ENCODE data around the gene DCP1B.

DCP1B gene

DNA sequence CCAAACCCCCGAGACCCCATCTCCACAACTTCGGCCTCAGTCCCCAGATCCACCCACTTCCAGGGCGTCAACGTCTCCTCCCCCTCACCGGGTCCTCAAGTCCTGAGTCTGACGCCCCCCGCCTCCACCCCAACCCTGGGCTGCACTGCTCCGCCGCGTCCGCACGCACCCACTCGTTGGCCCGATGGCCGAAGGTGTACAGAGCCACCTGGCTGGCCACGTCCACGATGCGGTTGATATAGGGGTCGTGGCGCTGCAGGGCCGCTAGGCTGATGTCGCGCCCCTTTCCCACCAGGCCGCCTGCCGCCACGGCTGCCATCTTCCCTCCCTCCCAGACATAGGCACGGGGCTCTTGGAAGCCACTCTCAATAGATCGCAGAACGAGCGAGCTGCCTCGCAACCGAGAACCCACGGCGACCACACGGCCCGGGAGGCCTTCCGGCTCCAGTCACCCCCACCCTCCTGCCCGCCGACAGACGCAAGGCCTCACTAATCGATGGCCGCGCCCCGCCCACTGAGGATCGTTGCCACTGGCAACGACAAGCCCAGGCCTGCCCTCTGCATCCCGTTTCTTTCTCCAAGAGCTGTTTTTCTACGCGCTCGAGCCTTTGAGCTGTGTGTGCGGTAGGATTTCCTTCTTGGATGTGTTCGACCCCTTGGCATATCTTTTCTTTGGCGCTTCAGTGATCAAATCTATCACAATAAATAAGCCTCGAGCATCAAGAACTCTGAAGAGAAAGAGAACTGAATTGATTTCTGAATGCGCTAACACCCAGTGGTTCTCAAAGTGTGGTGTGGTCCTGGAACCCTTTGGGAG, at the start of gene DCP1B:
Gene DCP1B, minus strand, starts transcription at position 345 of the 817 bp plus-strand sequence. Its CDS starts 26 bp downstream, at position 319.
- DNase-seq = peak; percentile 95

DNA sequence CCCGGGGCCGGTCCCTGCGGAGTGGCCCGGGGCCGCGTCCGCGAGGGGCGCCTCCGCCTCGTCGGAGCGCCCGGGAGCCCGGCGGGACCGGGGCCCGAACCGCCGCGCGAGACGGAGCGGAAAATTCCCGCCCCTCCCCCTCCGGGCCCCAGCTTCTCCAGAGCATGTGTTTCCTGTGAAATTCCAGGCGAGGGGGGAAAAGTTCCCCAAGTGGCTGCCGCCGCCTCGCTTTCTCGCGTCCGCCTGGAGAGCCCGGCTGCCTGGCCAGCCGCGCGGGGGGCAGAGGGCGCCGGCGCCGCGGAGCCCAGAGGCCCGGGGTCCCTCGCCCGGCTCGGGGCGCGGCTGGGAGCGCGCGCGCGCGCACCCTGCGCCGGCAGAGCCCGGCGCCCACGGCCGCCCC, 49.4 kb upstream of the DCP1B start:
- DNase-seq = no peak

DNA sequence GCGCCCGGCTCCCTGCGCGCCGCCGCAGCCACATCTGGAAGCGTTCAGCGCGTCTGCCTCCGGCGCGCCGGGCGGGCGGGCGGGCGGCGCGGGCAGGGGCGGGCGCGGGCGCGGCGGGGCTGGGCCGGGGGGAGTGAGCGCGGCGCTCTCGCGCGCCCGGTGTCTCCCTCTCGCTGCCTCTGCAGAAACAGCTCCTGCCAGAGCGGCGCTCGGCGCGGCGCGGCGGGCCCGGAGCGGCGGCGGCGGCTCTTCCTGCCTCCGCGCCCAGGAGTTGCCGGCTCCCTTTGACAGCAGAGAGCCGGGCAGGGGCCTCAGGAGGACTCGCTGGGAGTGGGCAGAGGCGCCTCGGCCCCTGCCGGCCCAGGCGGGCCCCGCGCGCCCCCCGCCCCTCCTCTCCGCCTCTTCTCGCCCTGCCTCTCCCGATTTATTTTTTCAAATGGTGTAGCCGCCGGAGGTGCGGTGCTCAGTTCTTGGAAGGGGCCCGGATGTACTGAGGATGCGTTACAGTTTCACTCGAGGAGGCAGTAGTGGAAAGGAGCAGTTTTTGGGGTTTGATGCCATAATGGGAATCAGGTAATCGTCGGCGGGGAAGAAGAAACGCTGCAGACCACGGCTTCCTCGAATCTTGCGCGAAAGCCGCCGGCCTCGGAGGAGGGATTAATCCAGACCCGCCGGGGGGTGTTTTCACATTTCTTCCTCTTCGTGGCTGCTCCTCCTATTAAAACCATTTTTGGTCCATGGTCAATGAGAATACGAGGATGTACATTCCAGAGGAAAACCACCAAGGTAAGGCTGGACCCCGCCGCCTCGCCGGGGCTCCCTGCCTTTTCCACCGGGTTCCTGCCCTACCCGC, 48.8 kb upstream of the DCP1B start, which contains the start of gene CACNA1C:
Gene CACNA1C, plus strand, starts transcription at position 162 of the 853 bp plus-strand sequence. Its CDS starts 576 bp downstream, at position 738.
- DNase-seq = peak; percentile 32

DNA sequence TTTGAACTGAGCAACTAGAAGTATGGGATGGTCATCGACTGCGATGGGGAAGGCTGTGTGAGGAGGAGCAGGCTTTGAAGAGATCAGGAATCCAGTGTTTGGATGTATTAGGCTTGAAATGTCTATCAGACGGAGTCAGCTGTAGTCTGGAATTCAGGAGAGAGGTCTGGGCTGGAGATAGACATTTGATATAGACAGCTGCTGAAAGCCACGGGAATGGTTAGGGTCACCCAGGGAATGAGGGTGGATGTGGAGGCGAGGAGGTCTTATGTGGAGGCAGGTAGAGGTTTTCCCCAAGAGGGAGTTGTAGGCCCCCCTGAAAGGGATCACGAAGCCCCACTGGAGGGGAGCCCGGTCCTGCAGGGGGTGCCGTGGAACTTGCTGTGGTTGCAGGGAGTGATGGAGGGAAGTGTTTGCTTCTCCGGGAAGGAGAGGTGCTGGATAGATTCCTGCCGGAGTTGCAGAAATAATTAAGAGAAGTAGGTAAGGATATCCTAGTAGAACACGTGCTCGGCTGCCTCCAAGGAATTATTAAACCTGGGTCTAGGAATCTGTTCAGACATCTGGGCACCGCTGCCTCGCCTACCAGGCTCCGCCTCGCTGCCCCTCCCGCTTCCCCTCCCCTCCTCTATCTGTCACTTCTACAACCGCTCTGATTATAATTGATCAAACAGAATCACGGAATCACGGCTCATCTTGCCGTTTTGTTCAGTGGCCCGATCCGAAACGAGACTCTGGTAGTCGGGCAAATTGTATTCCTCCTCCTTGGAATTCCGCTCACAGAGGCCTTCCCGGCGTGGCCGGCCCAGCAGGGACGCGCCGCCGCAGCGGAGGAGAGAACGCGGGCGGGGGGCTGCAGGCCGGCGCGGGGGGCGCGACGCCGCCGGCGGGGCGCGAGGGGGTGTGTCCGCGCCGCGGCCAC, 47.7 kb upstream of the DCP1B start:
- no peak for DNase-seq

DNA sequence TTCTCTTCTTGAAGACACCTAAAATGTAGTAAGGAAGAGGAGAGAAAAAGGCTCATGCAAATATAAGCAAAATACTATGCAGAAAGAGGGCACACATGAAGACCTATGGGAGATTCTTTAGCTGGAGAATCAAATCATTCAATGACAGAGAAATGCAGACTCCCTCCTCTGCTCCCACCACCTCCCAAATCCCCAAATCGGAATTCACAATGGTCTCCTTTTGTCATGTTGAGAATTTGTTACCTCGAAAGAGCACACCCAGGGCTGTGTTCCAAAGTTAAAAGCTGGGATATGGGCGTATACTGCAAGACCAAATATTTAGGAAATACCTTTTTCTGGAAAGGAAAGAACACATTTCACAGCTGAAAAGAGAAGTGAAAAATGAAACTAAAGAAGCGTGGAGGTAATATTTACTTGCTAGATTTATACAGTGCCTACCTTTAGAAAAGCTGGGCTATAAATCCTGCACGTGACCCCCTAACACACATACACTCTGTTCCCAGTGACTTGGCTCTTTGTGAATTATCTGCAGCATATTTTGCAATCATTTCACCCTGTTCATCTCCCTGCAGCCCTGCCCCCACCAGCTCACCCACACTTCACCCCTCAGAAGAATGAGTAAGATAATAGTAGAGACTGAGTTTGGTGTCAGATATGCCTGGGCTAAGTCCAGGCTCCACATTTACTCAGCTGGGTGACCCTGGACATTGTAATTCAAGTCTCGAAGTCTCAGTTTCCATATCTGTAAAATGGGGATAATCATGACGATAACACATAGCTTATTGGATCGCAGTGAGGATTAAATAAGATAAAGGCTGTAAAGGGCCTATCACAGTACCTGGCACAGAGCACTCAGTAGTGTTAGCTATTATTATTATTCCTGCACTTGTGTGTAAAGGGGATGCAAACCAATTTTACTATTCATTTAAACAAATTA, 45.6 kb upstream of the DCP1B start:
- DNase-seq = no peak

DNA sequence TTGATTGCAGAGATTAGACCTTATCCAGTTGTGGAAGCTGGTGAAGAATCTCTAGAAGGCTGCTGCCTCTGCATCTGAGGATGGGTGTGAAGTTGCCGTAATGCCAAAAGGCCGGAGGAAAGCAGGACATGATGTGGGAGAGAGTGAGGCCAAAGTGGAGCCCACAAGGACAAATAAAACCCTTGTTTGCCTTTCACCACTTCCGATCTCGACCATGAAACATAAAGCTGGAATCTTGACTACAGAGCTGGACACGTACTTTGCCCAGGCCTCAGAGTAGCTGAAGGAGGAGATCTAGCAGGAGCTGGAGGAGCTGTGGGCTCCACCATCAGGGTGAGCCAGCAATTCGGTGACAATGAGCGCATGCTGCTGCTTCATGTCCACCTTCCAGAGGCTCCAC, 43.5 kb upstream of the DCP1B start:
- no peak for DNase-seq

DNA sequence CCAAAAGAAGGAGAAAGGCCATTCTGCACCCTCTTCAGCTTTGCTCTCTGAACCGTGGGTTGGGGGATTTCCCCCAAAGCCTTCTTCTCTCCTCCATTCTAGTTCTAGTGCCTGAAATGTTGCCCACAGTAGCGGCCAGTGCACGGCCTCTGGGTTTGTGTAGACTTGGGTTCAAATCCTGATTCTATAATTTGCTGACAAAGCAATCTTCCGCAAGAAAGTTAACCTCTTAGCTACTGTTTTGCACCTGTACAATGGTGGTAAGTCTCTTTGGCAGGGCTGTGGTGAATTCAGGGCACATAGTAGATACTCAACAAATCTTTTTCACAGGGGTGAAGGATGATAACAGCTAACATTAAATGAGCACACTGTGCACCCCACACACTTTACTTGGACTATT, 42.7 kb upstream of the DCP1B start:
- no peak for DNase-seq

DNA sequence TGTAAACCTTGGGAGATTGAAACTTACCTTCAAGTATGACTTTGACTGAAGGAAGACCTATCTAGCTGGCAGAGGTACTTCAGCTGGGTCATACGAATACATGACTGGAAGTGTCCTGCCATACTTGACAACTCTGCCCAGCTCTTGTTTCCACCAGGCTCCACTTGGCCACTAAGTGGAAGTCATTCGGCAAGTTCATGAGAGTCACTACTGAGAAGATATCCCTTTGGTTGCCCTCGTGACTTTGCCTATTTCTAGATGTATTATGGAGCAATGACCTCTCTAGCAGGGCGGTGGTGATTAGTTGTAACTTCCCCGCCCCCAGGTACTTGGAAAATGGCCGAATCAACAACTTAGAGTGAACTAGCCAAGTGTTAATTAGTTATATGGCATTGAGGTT, 39.9 kb upstream of the DCP1B start:
- no peak for DNase-seq

DNA sequence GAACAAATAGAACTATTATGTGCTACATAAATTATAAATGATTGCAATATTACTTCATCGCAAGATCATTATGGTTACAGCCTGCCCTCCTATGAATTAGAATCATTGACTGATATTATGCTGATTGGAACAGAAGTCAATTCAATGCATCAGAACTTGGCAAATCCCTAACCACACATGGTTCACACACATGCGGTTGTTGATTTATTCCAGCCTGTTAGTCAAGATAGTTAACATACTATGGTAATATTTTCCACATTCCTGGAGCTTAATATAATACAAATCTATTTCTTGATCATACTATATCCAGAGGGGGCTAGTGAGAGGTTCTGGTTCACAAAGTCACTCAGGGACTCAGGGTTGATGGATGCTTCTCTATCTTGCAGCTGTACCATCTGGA, 38.8 kb upstream of the DCP1B start:
- no peak for DNase-seq

DNA sequence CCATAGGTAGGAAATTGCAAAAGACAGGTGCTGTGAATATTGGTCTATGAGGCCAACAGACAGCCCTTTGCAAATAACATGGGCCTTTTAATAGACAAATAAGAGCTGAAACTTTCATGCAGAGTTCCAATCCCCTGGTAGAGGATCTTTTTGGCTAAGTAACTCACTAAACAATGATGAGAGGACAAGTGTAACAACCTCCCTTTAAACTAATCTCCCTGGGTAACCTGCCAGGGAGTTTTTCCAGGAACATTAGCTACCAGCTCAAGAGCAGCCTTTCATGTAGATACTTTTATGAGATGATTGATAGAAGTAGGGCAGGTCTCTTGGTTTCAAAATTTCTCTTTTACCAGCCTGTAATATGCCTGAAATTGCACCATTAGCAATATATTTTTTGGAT, 34.8 kb upstream of the DCP1B start:
- DNase-seq = no peak

DNA sequence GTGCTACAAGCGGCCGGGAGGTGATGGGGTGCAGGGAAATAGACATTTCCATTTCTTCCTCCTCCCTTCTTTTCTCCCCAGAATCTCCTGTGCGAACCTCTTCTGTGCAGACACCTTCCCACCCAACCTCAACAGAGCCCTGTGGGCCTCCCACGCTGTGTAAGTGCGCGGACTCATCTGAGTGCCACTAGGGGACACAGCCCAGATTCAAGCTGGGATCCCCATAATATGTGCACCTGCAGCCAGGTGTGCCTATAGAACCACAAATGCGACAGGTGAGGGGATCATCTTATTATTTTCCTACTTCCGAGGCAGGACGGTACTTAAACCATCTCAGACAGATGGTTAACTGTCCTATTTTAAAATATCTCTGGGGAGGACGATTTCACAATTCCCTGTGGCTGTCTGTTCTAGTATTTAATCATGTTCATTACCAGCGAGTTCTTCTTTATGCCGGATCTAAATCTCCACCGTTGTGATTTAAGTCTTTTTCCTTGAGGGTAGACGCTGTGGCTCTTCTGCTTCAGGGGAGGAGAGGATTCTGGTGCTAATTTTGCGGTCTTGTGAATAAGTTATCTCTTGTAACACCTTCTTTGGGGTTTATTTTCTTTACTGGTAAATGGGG, 31.3 kb upstream of the DCP1B start:
- DNase-seq = no peak

DNA sequence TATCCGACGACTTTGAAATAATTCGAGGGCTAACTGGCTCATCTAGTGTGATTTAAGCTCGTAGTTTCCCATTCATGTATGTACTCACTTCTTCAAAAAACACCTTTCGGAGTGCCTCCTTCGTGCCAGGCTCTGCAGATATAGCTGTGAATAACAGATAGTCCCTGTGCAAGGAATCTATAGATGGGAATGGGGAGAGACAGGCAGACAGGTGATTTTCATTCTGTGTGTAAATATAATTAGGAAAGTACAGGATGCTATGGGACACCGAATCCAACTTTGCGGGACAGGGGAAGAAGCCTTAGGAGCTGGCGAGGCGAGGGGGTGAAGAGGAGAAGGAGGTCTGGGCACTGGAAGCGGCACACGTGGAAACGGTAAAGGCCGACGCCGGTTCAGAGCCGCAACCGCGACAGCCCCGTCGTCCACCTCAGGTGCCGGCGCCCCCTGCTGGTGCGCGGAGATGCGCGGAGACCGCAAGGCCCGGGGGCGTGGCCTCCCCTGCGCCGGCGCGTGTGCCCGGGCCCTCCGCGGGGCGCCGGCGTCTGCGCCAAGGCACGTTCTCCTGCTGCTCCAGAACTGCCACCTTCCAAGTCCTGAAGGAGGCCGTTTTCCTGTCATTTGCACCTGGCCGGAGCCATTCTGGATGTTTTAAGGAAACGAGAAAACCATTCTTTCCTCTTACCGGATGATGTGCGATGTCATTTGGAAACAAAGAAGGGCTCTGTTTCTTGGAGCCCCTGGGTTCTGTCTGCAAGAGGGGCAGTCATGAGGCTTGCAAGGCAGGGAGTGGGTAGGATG, 30.6 kb upstream of the DCP1B start:
- DNase-seq = peak; percentile 88

DNA sequence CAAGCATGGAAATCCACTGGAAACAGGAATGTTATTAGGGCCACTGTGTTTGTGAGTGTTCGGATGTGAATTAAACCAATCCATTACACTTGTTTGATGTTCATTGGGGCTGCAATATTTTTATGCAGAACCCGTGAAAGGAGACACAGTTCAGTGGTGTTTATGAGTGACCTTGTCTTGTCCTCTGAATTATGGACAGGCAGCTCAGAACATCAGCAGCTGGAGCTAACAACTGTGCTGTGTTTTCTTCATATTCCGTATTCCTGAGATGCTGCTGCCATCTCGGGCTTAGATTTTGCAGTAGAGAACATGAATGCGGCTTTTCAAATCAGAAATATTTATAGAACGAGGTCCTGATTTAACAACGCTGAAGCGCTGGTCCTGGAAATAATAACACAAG, 28.2 kb upstream of the DCP1B start:
- DNase-seq = no peak

DNA sequence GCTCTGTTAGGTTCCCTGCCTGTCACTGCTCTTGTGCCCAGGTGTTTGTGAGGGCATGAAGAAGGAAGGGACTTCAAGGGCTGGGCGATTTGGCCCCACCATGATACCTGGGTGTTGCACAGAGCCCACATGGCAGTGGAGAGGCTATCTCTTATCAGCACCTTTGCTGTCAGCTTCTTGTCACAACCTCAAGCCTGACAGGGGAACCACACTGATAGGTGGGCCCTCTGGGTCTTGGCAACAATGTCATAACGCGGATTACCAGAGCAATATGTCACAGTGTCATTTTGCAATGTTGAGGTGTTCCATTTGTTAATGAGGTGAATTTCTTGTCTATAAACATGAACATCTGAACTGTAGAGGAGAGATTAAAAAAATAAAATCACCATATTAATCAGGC, 25.6 kb upstream of the DCP1B start:
- DNase-seq = no peak

DNA sequence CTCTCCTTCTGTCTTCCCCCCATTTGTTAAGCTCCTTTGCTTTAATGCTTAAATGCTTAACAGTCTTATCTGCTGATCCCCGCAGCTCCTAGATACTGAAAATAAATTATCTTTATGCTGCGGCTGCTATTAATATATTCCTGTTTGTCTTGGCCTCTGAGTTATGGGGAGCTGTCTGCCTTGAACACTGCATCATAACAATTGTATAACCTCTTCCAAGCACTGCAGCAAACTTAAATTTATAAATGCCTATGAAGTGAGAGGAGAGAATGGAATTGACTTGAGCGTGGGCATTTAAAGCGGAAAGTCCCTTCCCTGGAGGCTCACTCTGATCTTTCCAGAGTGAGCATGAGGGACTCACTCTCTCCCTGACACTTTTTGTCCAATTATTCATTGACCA, 23.1 kb upstream of the DCP1B start:
- no peak for DNase-seq

DNA sequence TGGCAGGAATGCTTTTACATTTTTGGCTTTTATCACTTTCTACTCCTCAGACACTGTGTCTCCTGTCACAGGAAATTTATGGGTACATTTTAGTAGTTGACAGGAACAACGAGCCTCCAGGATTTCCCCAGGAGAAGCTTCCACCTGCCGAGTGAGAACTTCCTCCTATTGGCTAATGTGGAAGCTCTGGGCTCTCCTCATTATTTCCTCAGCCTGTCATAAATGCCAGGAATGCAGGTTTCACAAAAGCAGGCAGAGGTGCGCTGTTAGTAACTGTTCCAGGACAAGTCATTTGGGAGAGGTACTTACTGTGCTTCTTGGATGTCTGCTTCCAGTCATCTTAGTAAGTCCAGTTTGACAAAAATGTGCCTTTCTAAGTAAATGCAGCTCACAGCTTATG, 19.1 kb upstream of the DCP1B start:
- no peak for DNase-seq

DNA sequence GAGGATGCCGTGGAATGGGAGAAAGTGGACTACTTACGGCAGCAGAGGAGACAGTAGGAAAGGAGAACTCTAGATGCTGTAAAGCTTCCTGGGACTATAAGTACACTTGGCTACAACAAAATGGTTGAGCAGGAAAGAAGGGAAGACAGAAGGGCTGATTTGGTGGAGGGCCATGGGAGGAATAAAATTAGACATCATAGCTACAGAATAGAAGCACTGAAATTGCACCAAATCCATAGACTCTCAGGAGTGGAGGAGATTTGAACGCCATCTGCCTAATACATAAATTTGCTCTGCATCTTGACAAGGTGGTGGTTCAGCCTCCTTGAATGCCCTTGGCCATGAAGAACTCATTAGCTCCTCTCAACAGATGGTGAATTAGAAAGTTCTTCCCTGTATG, 16.3 kb upstream of the DCP1B start:
- DNase-seq = no peak

DNA sequence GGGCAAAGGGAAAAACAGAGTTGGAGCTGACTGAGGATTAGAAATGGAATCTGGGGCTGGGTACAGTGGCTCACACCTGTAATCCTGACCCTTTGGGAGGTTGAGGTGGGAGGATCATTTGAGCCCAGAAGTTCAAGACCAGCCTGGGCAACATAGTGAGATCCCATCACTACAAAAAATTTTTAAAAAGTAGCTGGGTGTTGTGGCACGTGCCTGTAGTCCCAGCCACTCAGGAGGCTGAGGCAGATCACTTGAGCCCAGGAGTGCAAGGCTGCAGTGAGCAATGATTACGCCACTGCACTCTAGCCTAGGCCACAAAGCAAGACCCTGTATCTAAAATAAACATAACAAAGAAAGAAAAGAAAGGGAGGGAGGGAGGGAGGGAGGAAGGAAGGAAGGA, 14.9 kb upstream of the DCP1B start:
- no peak for DNase-seq

DNA sequence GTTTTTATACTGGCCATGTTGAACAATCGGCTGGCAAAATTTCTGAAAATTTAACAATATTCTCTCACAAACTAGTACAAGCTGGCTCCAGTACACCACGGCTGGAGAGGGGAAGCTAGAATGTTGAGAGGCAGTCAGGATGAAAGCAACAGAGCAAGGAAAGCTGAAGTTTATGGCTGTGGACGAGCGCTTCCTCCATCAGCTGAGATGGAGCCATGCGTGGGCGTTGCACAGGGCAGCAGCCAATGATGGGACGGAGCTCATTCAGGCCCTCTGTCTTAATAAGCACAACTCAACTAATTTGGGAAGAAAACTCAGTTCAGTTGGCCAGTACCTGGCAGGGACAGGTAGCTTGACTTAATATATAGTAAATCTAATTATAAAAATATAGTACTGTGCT, 14.1 kb upstream of the DCP1B start:
- DNase-seq = no peak

DNA sequence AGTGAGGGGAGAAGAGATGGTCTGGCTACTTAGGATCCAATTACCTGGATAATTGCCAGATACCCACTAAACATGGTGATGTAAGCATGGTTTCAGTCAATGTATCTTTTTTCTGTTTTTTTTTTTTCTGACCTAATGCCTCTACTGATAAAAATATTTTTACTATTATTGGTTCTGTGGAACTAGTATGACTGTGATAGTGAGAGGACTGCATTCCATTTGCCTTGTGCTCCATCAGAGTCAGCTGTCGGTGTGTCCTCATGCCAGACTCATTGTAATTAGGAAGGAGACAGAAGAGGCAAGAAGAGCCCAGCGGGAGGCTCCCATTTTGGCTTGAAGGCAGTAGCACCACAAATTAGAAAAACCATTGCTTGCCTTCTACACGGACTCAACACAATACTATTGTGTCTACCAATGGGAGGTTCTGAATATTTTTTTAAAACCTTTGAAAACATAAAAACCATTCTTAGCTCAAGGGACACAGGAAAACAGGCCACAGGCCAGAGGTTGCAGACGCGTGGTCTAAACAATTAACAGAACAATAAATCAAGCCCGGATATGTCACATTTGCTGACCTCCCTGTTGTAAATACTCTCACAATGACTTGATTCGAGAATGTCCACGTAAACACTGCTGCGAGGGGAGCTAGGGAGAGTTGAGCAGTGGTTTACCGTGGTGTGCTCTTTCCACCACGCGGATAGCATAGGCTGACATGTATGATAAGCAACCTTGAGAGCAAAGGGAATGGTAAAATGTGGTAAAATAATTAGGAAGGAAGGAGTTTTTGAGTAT, 13.5 kb upstream of the DCP1B start:
- no peak for DNase-seq
